Gastroesophageal sphincter (tissue), 4 donors: ENCODE measurements around the gene ITGAL. TPM values are rescaled to one million over a fixed set of nuclear protein-coding genes. Genes with fewer than 3 reads are reported as not detected.

Source experiments
- ATAC-seq: fragments of 150-250 bp; one replicate; pipeline ENCODE4 v1.9.1; 2016; ENCODE audit warnings: mild to moderate bottlenecking, moderate library complexity
- H3K27ac ChIP-seq, 4 donors: fragments of 200-600 bp; sonication (generic) in 3 of 4; 1 replicate in 3 of 4; 2 replicates in 1 of 4; pipeline ENCODE4 v1.5.1; 2016 to 2019
- H3K27me3 ChIP-seq: fragments of 200-600 bp; sonication (generic); one replicate; pipeline ENCODE4 v1.5.1; 2019
- H3K36me3 ChIP-seq, 2 donors: fragments of 200-600 bp; sonication (generic); one replicate each; pipeline ENCODE4 v1.5.1; 2019; ENCODE audit warnings: control low read depth in 1 of 2
- H3K4me1 ChIP-seq, 3 donors: fragments of 200-600 bp; sonication (generic); 1 replicate in 2 of 3; 2 replicates in 1 of 3; pipeline ENCODE4 v1.5.1; 2016 to 2019; ENCODE audit warnings: control low read depth in 2 of 3
- H3K4me3 ChIP-seq, 2 donors: fragments of 200-600 bp; sonication (generic); one replicate each; pipeline ENCODE4 v1.5.1; 2019; ENCODE audit warnings: mild to moderate bottlenecking in 1 of 2, moderate library complexity in 1 of 2
- H3K9me3 ChIP-seq, 3 donors: fragments of 200-600 bp; sonication (generic); one replicate each; pipeline ENCODE4 v1.5.1; 2017 to 2019; ENCODE audit warnings: control low read depth in 2 of 3
- EP300 ChIP-seq: sonication (generic); formaldehyde crosslinking; IDR thresholded peaks from one replicate; pipeline ENCODE4 v1.6.1; 2017; ENCODE audit warnings: antibody characterized with exemption, mild to moderate bottlenecking
- POLR2A ChIP-seq, 2 donors: fragments of 450-650 bp; IDR thresholded peaks; one replicate each; pipeline ENCODE4 v1.6.1; 2017; ENCODE audit warnings: antibody characterized with exemption in 2 of 2, mild to moderate bottlenecking in 2 of 2, moderate library complexity in 1 of 2
- POLR2AphosphoS5 ChIP-seq: sonication (generic); formaldehyde crosslinking; IDR thresholded peaks from one replicate; pipeline ENCODE4 v1.6.1; 2017; ENCODE audit warnings: antibody characterized with exemption
- WGBS, 2 donors: methylation state at CpG; one replicate each; pipeline ENCODE4 v1.1.5; 2018; ENCODE audit warnings: low coverage in 1 of 2; 5-methylcytosine and 5-hydroxymethylcytosine counted together
- total RNA-seq, 4 donors: library from RNA; depleted of rRNA; stranded (reverse); fragments of >200 nt; gene quantifications; one replicate each; pipeline ENCODE4 v1.1.0, GENCODE V29; 2016
- TF ChIP-seq, protein P1 (sequence below), 4 experiments: fragments of 200-600 bp in 2 of 4; fragments of 450-650 bp in 2 of 4; sonication (generic) in 1 of 4; IDR thresholded peaks; one replicate each; pipeline ENCODE4 v1.5.1; 2017 to 2019; ENCODE audit warnings: antibody characterized with exemption in 4 of 4, mild to moderate bottlenecking in 2 of 4, moderate library complexity in 2 of 4

Gene ITGAL
- total RNA-seq, 4 donors from 2014 or later = 0.30 to 4.2 (median 0.97) TPM

DNA sequence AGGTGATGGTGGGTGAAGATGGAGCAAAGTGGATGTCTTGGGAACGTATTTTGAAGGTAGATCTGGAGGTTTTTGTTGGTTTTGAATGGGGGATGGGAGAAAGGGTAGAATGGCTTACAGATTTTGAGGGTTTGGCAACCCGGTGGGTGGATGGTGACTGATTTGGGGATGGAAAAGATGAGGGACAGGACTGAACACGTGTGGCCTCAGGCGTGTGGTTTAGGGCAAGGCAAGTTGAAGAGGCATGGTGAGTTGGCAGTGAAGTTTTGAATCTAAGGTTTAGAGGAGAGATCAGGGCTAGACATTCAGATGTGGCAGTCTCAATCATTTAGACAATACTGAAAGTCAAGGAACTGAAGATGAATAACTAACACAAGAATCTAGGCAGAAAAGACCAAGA lies 37.7 kb upstream of the ITGAL start:
- H3K36me3 ChIP-seq = no peaks in the 10 kb centered on the region
- H3K4me3 ChIP-seq = no peak overlapping the region
- WGBS, 2 donors = 53 to 94% methylated on average over 3 to 4 of the region's 4 CpGs
- no peaks in the 10 kb centered on the region for H3K27me3 ChIP-seq
- H3K9me3 ChIP-seq = no peaks in the 10 kb centered on the region
- no peak for ATAC-seq
- peaks cover 2 to 9% (median 5%) of the 10 kb centered on the region in 3 donors for H3K4me1 ChIP-seq
- TF ChIP-seq POLR2A (IDR thresholded peaks at IDR 0.05) (no peak), POLR2AphosphoS5 (no peak), EP300 (no peak)
- TF ChIP-seq, protein P1, sequence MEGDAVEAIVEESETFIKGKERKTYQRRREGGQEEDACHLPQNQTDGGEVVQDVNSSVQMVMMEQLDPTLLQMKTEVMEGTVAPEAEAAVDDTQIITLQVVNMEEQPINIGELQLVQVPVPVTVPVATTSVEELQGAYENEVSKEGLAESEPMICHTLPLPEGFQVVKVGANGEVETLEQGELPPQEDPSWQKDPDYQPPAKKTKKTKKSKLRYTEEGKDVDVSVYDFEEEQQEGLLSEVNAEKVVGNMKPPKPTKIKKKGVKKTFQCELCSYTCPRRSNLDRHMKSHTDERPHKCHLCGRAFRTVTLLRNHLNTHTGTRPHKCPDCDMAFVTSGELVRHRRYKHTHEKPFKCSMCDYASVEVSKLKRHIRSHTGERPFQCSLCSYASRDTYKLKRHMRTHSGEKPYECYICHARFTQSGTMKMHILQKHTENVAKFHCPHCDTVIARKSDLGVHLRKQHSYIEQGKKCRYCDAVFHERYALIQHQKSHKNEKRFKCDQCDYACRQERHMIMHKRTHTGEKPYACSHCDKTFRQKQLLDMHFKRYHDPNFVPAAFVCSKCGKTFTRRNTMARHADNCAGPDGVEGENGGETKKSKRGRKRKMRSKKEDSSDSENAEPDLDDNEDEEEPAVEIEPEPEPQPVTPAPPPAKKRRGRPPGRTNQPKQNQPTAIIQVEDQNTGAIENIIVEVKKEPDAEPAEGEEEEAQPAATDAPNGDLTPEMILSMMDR (IDR thresholded peaks at IDR 0.05) = no peak
- H3K27ac ChIP-seq = no peak overlapping the region

DNA sequence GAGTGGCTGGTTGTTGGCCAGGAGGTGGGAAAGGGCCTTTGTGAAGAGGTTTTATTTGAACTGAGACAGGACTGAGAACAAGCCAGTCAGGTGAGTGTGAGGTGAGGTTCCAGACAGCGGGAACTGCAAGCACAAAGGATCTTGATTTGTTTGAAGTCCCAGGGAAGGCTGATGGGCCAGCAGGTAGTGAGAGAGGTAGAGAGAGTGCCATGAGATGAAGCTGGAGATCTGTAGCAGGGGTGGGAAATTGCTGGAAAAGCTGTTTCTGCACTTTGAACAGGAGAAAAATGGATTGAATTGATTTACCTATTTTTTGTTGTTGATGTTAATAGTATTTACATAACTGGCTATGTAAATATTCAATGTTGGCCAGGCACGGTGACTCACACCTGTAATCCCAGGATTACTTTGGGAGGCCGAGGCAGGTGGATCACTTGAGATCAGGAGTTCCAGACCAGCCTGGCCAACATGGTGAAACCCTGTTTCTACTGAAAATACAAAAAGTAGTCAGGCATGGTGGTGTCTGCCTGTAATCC lies 35.0 kb upstream of the ITGAL start:
- Histone ChIP-seq H3K27ac (no peak overlapping the region), H3K4me3 (no peak overlapping the region), H3K27me3 (no peaks in the 10 kb centered on the region), H3K4me1 (no peaks in the 10 kb centered on the region), H3K36me3 (peaks cover 0 to 3% of the 10 kb centered on the region in 2 donors), H3K9me3 (no peaks in the 10 kb centered on the region)
- 62 to 65% methylated on average over 3 of the region's 3 CpGs for WGBS, 2 donors
- TF ChIP-seq EP300 (no peak), POLR2AphosphoS5 (no peak), POLR2A (IDR thresholded peaks at IDR 0.05) (no peak)
- TF ChIP-seq, protein P1 (IDR thresholded peaks at IDR 0.05) = no peak
- no peak for ATAC-seq

DNA sequence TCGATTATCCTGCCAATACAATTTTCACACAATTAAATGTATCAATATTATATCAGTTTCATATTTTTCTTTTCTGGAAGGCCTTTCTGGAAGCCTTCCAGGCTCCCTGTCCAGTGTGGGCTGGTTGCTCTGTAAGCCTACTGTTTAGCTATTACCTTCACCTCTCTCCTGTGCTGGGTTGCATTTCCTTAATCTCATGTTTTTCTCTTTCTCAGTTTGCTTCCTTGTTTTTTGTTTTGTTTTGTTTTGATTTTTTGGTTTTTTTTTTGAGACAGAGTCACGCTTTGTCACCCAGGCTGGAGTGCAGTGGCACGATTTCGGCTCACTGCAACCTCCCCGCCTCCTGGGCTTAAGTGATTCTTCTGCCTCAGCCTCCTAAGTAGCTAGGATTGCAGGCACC lies 33.7 kb upstream of the ITGAL start:
- H3K9me3 ChIP-seq = no peaks in the 10 kb centered on the region
- no peaks in the 10 kb centered on the region for H3K27me3 ChIP-seq
- peaks cover 0 to 10% (median 0%) of the 10 kb centered on the region in 3 donors for H3K4me1 ChIP-seq
- H3K4me3 ChIP-seq = no peak overlapping the region
- 85 to 87% methylated on average over 4 to 5 of the region's 5 CpGs for WGBS, 2 donors
- ATAC-seq = no peak
- H3K36me3 ChIP-seq = peaks cover 0 to 16% of the 10 kb centered on the region in 2 donors
- no peak overlapping the region for H3K27ac ChIP-seq
- TF ChIP-seq POLR2A (IDR thresholded peaks at IDR 0.05) (no peak), EP300 (no peak), POLR2AphosphoS5 (no peak)
- TF ChIP-seq, protein P1 (IDR thresholded peaks at IDR 0.05) = no peak

DNA sequence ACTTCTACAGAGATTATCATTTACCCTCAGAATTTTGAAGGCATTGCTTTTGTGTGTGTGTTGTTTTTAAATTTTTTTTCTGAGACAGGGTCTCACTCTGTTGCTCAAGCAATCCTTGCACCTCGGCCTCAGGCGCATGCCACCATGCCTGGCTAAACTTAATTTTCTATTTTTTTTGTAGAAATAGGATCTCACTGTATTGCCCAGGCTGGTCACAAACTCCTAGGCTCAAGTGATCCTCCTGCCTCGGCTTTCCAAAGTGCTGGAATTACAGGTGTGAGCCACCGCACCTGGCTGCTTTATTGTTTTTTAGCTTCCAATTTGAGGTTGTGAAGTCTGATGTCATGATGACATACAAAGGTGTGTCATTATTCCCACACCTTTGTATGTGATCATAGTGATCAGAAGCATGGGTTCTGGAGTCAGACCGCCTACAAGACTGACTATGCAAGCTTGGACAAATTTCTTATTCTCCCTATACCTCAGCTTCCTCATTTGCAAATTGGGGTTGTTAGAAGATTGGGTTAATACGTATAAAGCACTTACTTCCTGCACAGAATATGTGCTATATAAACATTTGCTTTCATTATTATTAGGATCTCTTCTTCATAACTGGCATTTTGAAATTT lies 32.7 kb upstream of the ITGAL start:
- no peak overlapping the region for H3K27ac ChIP-seq
- WGBS, 2 donors = 77 to 78% methylated on average over 5 to 6 of the region's 6 CpGs

DNA sequence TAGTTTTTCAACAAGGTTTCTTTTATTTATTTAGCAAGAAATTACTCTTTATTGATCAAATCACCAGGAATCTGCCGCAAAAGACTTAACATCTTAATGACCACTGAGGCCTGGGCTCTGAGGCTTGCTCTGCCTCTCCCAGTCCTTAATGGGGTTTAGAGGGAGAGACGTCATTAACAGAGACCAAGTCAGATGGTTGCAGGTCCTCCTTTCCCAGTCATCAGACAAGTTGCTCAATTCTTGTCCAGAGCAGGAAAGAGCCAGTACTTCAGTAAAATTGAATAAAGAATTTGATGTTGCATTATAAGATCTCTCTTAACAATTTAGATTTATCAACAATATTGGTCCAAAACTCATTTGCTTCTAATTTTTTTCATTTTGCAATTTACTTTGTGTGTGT lies 28.9 kb upstream of the ITGAL start:
- TF ChIP-seq EP300 (no peak), POLR2AphosphoS5 (no peak), POLR2A (IDR thresholded peaks at IDR 0.05) (no peak)
- TF ChIP-seq, protein P1 (IDR thresholded peaks at IDR 0.05) = no peak
- WGBS, 2 donors = 94 to 100% methylated on average over 2 of the region's 2 CpGs
- ATAC-seq = no peak

More for the DNA sequence above, 32.7 kb upstream of the ITGAL start:
- H3K4me3 ChIP-seq = no peak overlapping the region
- no peaks in the 10 kb centered on the region for H3K27me3 ChIP-seq
- H3K36me3 ChIP-seq = peaks cover 0 to 21% of the 10 kb centered on the region in 2 donors
- ATAC-seq = no peak
- TF ChIP-seq POLR2A (IDR thresholded peaks at IDR 0.05) (no peak), EP300 (no peak)
- no peaks in the 10 kb centered on the region for H3K9me3 ChIP-seq
- peaks cover 0 to 20% (median 4%) of the 10 kb centered on the region in 3 donors for H3K4me1 ChIP-seq

More for the DNA sequence above, 28.9 kb upstream of the ITGAL start:
- H3K4me1 ChIP-seq = peaks cover 0 to 31% (median 5%) of the 10 kb centered on the region in 3 donors
- no peaks in the 10 kb centered on the region for H3K9me3 ChIP-seq
- no peak overlapping the region for H3K4me3 ChIP-seq
- no peaks in the 10 kb centered on the region for H3K27me3 ChIP-seq
- H3K27ac ChIP-seq = no peak overlapping the region
- H3K36me3 ChIP-seq = peaks cover 0 to 21% of the 10 kb centered on the region in 2 donors
